GM12891 (cell line): Measurements from ENCODE around the gene CCIN.

Source experiments
- PAX5 ChIP-seq: IDR thresholded peaks from 2 replicates; pipeline ENCODE4 v1.6.1; 2011; ENCODE audit warnings: low read length, moderate library complexity, mild to moderate bottlenecking; ENCODE audit not compliant: insufficient read depth, severe bottlenecking
- POLR2A ChIP-seq: IDR thresholded peaks from 2 replicates; pipeline ENCODE4 v1.6.1; 2011; ENCODE audit warnings: low read depth, low read length, control low read depth
- POLR2AphosphoS5 ChIP-seq: IDR thresholded peaks from 2 replicates; pipeline ENCODE4 v1.6.1; 2011; ENCODE audit warnings: low read depth, low read length, control low read depth
- SPI1 ChIP-seq: IDR thresholded peaks from 2 replicates; pipeline ENCODE4 v1.6.1; 2011; ENCODE audit warnings: low read depth, low read length, control low read depth
- TAF1 ChIP-seq: IDR thresholded peaks from 2 replicates; pipeline ENCODE4 v1.6.1; 2011; ENCODE audit warnings: low read depth, low read length, control low read depth

DNA sequence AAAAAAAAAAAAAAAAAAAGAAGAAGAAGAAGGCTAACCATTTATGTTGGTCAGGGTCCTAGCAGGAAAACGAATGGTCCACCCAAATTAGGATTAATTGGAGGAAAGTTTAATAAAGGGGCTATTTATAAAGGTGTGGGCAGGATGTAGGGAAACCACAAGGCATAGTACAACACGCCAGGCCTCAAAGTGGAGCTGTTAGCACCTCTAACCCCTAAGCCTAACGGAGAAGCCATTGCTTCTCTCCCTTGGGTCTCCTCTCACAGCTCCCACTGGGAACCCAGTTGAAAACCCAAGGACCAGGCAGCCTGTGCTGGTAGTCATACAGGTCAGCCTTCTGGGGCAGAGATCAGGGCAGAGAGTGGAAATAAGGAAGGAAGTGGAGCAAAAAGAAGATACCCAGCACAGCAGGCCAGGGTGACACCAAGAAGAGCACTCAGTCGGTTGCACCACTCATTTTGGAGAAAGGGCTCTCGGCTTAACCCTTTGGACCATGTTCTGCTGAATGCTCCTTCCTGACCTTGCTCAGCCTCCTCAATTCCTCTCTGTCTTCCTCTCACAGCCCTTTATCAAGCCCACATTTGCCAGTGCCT, 41.4 kb upstream of the CCIN start:
- no peak for TF ChIP-seq POLR2A
- TF ChIP-seq SPI1 = no peak
- no peak for TF ChIP-seq POLR2AphosphoS5
- TF ChIP-seq PAX5 = no peak
- TF ChIP-seq TAF1 = no peak
